Sigmoid colon (tissue), 7 donors: ENCODE measurements around the gene LCLAT1. TPM values are rescaled to one million over a fixed set of nuclear protein-coding genes. Genes with fewer than 3 reads are reported as not detected.
"Not testable (repeated sequence)": the region's sequence is repeated elsewhere in the genome, so short reads cannot be mapped to it uniquely, and the experiment has no call there.

Experiments
- DNase-seq: peaks from one replicate; pipeline ENCODE4 v3.0.0-alpha.2; 2019
- H3K27ac ChIP-seq, 4 donors: fragments of 200-600 bp; sonication (generic); one replicate each; pipeline ENCODE4 v1.5.1; 2016 to 2019; ENCODE audit warnings: mild to moderate bottlenecking in 1 of 4
- H3K27me3 ChIP-seq, 3 donors: fragments of 200-600 bp; sonication (generic); one replicate each; pipeline ENCODE4 v1.5.1; 2019; ENCODE audit warnings: mild to moderate bottlenecking in 1 of 3
- H3K36me3 ChIP-seq, 4 donors: fragments of 200-600 bp; sonication (generic); one replicate each; pipeline ENCODE4 v1.5.1; 2016 to 2019
- H3K4me1 ChIP-seq, 4 donors: fragments of 200-600 bp; sonication (generic); one replicate each; pipeline ENCODE4 v1.5.1; 2017 to 2019
- H3K4me3 ChIP-seq, 4 donors: fragments of 200-600 bp; sonication (generic); one replicate each; pipeline ENCODE4 v1.5.1; 2017 to 2019; ENCODE audit warnings: mild to moderate bottlenecking in 2 of 4, moderate library complexity in 1 of 4
- H3K9me3 ChIP-seq, 4 donors: fragments of 200-600 bp in 3 of 4; sonication (generic) in 3 of 4; one replicate each; pipeline versions ENCODE4 v1.5.1 to v1.6.1; 2013 to 2019
- EP300 ChIP-seq, 4 donors: sonication (generic); formaldehyde crosslinking; IDR thresholded peaks; one replicate each; pipeline ENCODE4 v1.6.1; 2017; ENCODE audit warnings: antibody characterized with exemption in 4 of 4
- POLR2A ChIP-seq, 2 donors: fragments of 450-650 bp; IDR thresholded peaks; one replicate each; pipeline ENCODE4 v1.6.1; 2016; ENCODE audit warnings: antibody characterized with exemption in 2 of 2, mild to moderate bottlenecking in 2 of 2, moderate library complexity in 2 of 2
- POLR2AphosphoS5 ChIP-seq, 4 donors: sonication (generic); formaldehyde crosslinking; IDR thresholded peaks; one replicate each; pipeline ENCODE4 v1.6.1; 2017; ENCODE audit warnings: antibody characterized with exemption in 4 of 4
- WGBS, 2 donors: extraction: QIAGEN DNeasy Blood & Tissue Kit; methylation state at CpG; one replicate each; pipeline ENCODE4 v1.1.7; 2013; 5-methylcytosine and 5-hydroxymethylcytosine counted together
- intact Hi-C: fragments of 100-400 bp; cut with DNase I; formaldehyde crosslinking; loops from one replicate; pipeline ENCODE4 v1.15.1; 2023
- polyA plus RNA-seq, 3 donors: library from polyadenylated mRNA; stranded (reverse); fragments of 200-250 nt; gene quantifications; one replicate each; pipeline ENCODE4 v1.2.3, GENCODE V29; 2013
- total RNA-seq, 4 donors: library from RNA; depleted of rRNA; stranded (reverse); fragments of >200 nt; gene quantifications; one replicate each; pipeline ENCODE4 v1.1.0, GENCODE V29; 2016
- TF ChIP-seq, protein P1 (sequence below), 4 experiments: fragments of 450-650 bp in 3 of 4; fragments of 200-600 bp in 1 of 4; IDR thresholded peaks; one replicate each; pipeline ENCODE4 v1.5.1; 2016 to 2019; ENCODE audit warnings: antibody characterized with exemption in 4 of 4, mild to moderate bottlenecking in 3 of 4, moderate library complexity in 2 of 4
- donor health status: healthy with polysubstance abuse.
- donor health status: Bipolar disorder and iron deficiency.
- donor health status: healthy.

Gene LCLAT1
- total and polyA plus RNA-seq, 7 donors = 1.2 to 17.2 (median 10.0) TPM

DNA sequence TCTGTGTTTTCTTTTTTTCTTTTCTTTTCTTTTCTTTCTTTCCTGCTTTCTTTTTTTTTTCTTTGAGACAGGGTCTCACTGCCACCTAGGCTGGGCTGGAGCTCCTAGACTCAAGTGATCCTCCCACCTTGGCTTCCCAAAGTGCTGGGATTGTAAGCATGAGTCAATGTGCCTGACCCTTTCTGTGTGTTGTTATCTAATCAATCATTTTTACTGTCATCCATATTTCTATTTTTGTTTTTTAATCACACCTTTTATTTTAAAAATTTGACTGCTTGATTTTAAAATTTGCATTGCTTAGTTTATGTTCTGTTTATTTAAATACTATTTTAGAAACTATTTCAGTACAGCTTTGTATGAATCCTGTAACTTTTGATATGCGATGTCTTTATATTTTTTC lies 19.2 kb downstream of the LCLAT1 start:
- H3K4me1 ChIP-seq = peaks cover 0 to 15% (median 6%) of the 10 kb centered on the region in 4 donors
- intact Hi-C loops = no loop called here
- no peak for DNase-seq
- no peaks in the 10 kb centered on the region for H3K9me3 ChIP-seq
- no peak overlapping the region for H3K27ac ChIP-seq
- H3K36me3 ChIP-seq = no peaks in the 10 kb centered on the region
- WGBS, 2 donors = 97 to 100% methylated on average over 1 of the region's 1 CpG
- TF ChIP-seq POLR2A (IDR thresholded peaks at IDR 0.05) = no peak
- H3K4me3 ChIP-seq = no peak overlapping the region
- H3K27me3 ChIP-seq = no peaks in the 10 kb centered on the region

DNA sequence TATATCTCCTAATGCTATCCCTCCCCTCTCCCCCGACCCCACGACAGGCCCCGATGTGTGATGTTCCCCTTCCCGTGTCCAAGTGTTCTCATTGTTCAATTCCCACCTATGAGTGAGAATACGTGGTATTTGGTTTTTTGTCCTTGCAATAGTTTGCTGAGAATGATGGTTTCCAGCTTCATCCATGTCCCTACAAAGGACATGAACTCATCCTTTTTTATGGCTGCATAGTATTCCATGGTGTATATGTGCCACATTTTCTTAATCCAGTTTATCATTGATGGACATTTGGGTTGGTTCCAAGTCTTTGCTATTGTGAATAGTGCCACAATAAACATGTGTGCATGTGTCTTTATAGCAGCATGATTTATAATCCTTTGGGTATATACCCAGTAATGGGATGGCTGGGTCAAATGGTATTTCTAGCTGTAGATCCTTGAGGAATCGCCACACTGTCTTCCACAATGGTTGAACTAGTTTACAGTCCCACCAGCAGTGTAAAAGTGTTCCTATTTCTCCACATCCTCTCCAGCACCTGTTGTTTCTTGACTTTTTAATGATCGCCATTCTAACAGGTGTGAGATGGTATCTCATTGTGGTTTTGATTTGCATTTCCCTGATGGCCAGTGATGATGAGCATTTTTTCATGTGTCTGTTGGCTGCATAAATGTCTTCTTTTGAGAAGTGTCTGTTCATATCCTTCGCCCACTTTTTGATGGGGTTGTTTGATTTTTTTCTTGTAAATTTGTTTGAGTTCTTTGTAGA lies 20.2 kb downstream of the LCLAT1 start:
- H3K4me3 ChIP-seq, H3K27ac ChIP-seq, intact Hi-C loops, H3K36me3 ChIP-seq, H3K9me3 ChIP-seq, DNase-seq, H3K27me3 ChIP-seq: not testable (repeated sequence)
- WGBS, 2 donors = 92 to 95% methylated on average over 8 of the region's 8 CpGs
- peaks cover 0 to 19% (median 6%) of the 10 kb centered on the region in 4 donors for H3K4me1 ChIP-seq

- H3K4me1 ChIP-seq = peaks cover 0 to 17% (median 7%) of the 10 kb centered on the region in 4 donors
- H3K27me3 ChIP-seq = no peaks in the 10 kb centered on the region
- H3K4me3 ChIP-seq = no peak overlapping the region
- no peak overlapping the region for H3K27ac ChIP-seq
- no peak for TF ChIP-seq POLR2A (IDR thresholded peaks at IDR 0.05)
- TF ChIP-seq, protein P1, sequence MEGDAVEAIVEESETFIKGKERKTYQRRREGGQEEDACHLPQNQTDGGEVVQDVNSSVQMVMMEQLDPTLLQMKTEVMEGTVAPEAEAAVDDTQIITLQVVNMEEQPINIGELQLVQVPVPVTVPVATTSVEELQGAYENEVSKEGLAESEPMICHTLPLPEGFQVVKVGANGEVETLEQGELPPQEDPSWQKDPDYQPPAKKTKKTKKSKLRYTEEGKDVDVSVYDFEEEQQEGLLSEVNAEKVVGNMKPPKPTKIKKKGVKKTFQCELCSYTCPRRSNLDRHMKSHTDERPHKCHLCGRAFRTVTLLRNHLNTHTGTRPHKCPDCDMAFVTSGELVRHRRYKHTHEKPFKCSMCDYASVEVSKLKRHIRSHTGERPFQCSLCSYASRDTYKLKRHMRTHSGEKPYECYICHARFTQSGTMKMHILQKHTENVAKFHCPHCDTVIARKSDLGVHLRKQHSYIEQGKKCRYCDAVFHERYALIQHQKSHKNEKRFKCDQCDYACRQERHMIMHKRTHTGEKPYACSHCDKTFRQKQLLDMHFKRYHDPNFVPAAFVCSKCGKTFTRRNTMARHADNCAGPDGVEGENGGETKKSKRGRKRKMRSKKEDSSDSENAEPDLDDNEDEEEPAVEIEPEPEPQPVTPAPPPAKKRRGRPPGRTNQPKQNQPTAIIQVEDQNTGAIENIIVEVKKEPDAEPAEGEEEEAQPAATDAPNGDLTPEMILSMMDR (IDR thresholded peaks at IDR 0.05) = no peak
- TF ChIP-seq POLR2AphosphoS5 (IDR thresholded peaks at IDR 0.05) = no peak
- no peak for TF ChIP-seq EP300 (IDR thresholded peaks at IDR 0.05)
- DNase-seq = no peak
- H3K9me3 ChIP-seq = no peaks in the 10 kb centered on the region
- WGBS, 2 donors = 75 to 89% methylated on average over 1 of the region's 1 CpG
- H3K36me3 ChIP-seq = no peaks in the 10 kb centered on the region
- intact Hi-C loops = no loop called here
Observed at GRCh38 chr2:30470426-30470825, 23.4 kb downstream of the LCLAT1 start.

- no peak overlapping the region for H3K4me3 ChIP-seq
- DNase-seq = no peak
- H3K9me3 ChIP-seq = no peaks in the 10 kb centered on the region
- no peak for TF ChIP-seq POLR2A (IDR thresholded peaks at IDR 0.05)
- no peak for TF ChIP-seq EP300 (IDR thresholded peaks at IDR 0.05)
- no peak for TF ChIP-seq POLR2AphosphoS5 (IDR thresholded peaks at IDR 0.05)
- TF ChIP-seq, protein P1 (IDR thresholded peaks at IDR 0.05) = no peak
- intact Hi-C loops = no loop called here
- H3K4me1 ChIP-seq = peaks cover 0 to 14% (median 5%) of the 10 kb centered on the region in 4 donors
- no peaks in the 10 kb centered on the region for H3K36me3 ChIP-seq
- H3K27me3 ChIP-seq = no peaks in the 10 kb centered on the region
- no peak overlapping the region for H3K27ac ChIP-seq
Observed at GRCh38 chr2:30472326-30472725, 25.3 kb downstream of the LCLAT1 start.

DNA sequence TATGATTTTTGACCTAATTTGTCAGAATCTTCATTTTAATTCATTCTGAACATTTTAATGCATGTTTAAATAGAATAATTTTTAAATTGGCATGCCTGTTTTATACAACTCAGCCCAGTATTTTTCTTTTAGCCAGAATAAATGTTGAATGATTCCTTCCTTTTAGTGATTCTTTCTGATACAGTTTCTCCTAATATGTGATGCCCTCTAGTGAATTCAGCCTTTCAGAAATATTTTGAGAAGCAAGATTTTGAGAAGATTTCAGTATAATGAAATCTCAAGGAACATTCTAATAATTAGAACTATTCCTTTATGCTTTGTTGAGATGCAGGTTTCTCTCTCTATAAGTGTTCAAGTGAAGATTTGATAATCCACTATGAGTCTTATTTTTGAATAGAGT lies 28.5 kb downstream of the LCLAT1 start:
- peaks cover 0 to 23% (median 9%) of the 10 kb centered on the region in 4 donors for H3K4me1 ChIP-seq
- H3K4me3 ChIP-seq = no peak overlapping the region
- no peaks in the 10 kb centered on the region for H3K36me3 ChIP-seq

More for the DNA sequence above, 28.5 kb downstream of the LCLAT1 start:
- Histone ChIP-seq H3K27me3 (no peaks in the 10 kb centered on the region), H3K9me3 (no peaks in the 10 kb centered on the region), H3K27ac (no peak overlapping the region)
- no peak for TF ChIP-seq POLR2A (IDR thresholded peaks at IDR 0.05)
- TF ChIP-seq, protein P1 (IDR thresholded peaks at IDR 0.05) = no peak
- no peak for TF ChIP-seq EP300 (IDR thresholded peaks at IDR 0.05)
- no peak for TF ChIP-seq POLR2AphosphoS5 (IDR thresholded peaks at IDR 0.05)
- intact Hi-C loops = no loop called here
- no peak for DNase-seq
